Left ventricle myocardium inferior (tissue), 1 donor: Measurements from ENCODE around the gene POLN. TPM values are rescaled to one million over a fixed set of nuclear protein-coding genes. Genes with fewer than 3 reads are reported as not detected.

ENCODE experiments used
- DNase-seq: peaks from one replicate; pipeline ENCODE4 v3.0.0-alpha.2; 2020
- H3K27ac ChIP-seq: fragments of 200-600 bp; replicated peaks from 2 replicates; pipeline ENCODE4 v1.8.0; 2021
- H3K27me3 ChIP-seq: fragments of 200-600 bp; 2 replicates; pipeline ENCODE4 v1.8.0; 2021; ENCODE audit warnings: low read depth
- H3K36me3 ChIP-seq: fragments of 200-600 bp; 2 replicates; pipeline ENCODE4 v1.8.0; 2021
- H3K4me1 ChIP-seq: fragments of 200-600 bp; 2 replicates; pipeline ENCODE4 v1.8.0; 2021
- H3K4me3 ChIP-seq: fragments of 200-600 bp; 2 replicates; pipeline ENCODE4 v1.8.0; 2021; ENCODE audit warnings: mild to moderate bottlenecking, moderate library complexity
- H3K9me3 ChIP-seq: fragments of 200-600 bp; replicated peaks from 2 replicates; pipeline ENCODE4 v1.8.0; 2021
- CTCF ChIP-seq: fragments of 200-600 bp; IDR thresholded peaks from 2 replicates; pipeline ENCODE4 v1.8.0; 2021; ENCODE audit warnings: antibody characterized with exemption, mild to moderate bottlenecking, borderline replicate concordance
- intact Hi-C: fragments of 100-400 bp; cut with micrococcal nuclease; formaldehyde crosslinking; loops from one replicate; pipeline ENCODE4 v1.11.0; 2022
- total RNA-seq: library from RNA; stranded (reverse); fragmentation: NEBNext Ultra II Directional; extraction: Animal tissue kit (Norgen Biotek cat#: 25700); gene quantifications from one replicate; pipeline ENCODE4 v1.2.1, GENCODE V29; 2021
- donor health status: DM: no; HTN: yes; CAD: no; lungs with severe emphysema.

Gene POLN
- total RNA-seq, 1 donor from 2014 or later: 2.2 TPM

- intact Hi-C loops: no loop called here
- peak overlapping the region; percentile 79 for H3K4me3 ChIP-seq
- H3K27ac ChIP-seq: peak overlapping the region; percentile 100
- peaks cover 91% of the 10 kb centered on the region for H3K4me1 ChIP-seq
- no peak for TF ChIP-seq CTCF
- H3K27me3 ChIP-seq: no peaks in the 10 kb centered on the region
- no peaks in the 10 kb centered on the region for H3K9me3 ChIP-seq
- H3K36me3 ChIP-seq: peaks cover 3% of the 10 kb centered on the region
- DNase-seq: peak; percentile 14
Measured at GRCh38 chr4:2259541-2260343, 17.8 kb upstream of the POLN start.

GRCh38 chr4:2259036-2259540 lies 17.2 kb upstream of the POLN start:
- intact Hi-C loops: no loop called here
- DNase-seq: peak; percentile 15

GRCh38 chr4:2258091-2259035 lies 16.4 kb upstream of the POLN start:
- H3K4me3 ChIP-seq: peak overlapping the region; percentile 79
- peak overlapping the region; percentile 100 for H3K27ac ChIP-seq
- intact Hi-C loops: no loop called here
- H3K4me1 ChIP-seq: peaks cover 91% of the 10 kb centered on the region
- TF ChIP-seq CTCF: no peak
- DNase-seq: peak; percentile 14
- H3K36me3 ChIP-seq: peaks cover 16% of the 10 kb centered on the region
- H3K27me3 ChIP-seq: no peaks in the 10 kb centered on the region
- H3K9me3 ChIP-seq: no peaks in the 10 kb centered on the region

More at GRCh38 chr4:2259036-2259540, 17.2 kb upstream of the POLN start:
- H3K4me3 ChIP-seq: peak overlapping the region; percentile 79
- no peaks in the 10 kb centered on the region for H3K9me3 ChIP-seq
- no peak for TF ChIP-seq CTCF
- peaks cover 10% of the 10 kb centered on the region for H3K36me3 ChIP-seq
- H3K27ac ChIP-seq: peak overlapping the region; percentile 100
- peaks cover 91% of the 10 kb centered on the region for H3K4me1 ChIP-seq
- no peaks in the 10 kb centered on the region for H3K27me3 ChIP-seq

- Histone ChIP-seq H3K9me3 (no peaks in the 10 kb centered on the region), H3K4me3 (peak overlapping the region; percentile 79), H3K27ac (peak overlapping the region; percentile 100), H3K27me3 (no peaks in the 10 kb centered on the region), H3K36me3 (peaks cover 25% of the 10 kb centered on the region), H3K4me1 (peaks cover 90% of the 10 kb centered on the region)
- DNase-seq: peak; percentile 20
- no peak for TF ChIP-seq CTCF
- intact Hi-C loops: no loop called here
Measured at GRCh38 chr4:2257361-2258081, 15.6 kb upstream of the POLN start.

- peak overlapping the region; percentile 100 for H3K27ac ChIP-seq
- peak; percentile 56 for DNase-seq
- H3K36me3 ChIP-seq: peaks cover 32% of the 10 kb centered on the region
- intact Hi-C loops: no loop called here
- H3K9me3 ChIP-seq: no peaks in the 10 kb centered on the region
- H3K4me3 ChIP-seq: peak overlapping the region; percentile 79
- peaks cover 89% of the 10 kb centered on the region for H3K4me1 ChIP-seq
- no peak for TF ChIP-seq CTCF
- no peaks in the 10 kb centered on the region for H3K27me3 ChIP-seq
Measured at GRCh38 chr4:2256781-2257191, 14.9 kb upstream of the POLN start.
